Endodermal cell (in vitro differentiated cells): Measurements from ENCODE around the gene ENGASE. TPM values are rescaled to one million over a fixed set of nuclear protein-coding genes. Genes with fewer than 3 reads are reported as not detected.

Experiments
- DNase-seq: peaks from one replicate; pipeline ENCODE4 v3.0.0-alpha.2; 2017
- H3K27ac ChIP-seq: 2 replicates; pipeline ENCODE4 v1.5.1; 2013; ENCODE audit warnings: mild to moderate bottlenecking, low read depth, low read length, moderate library complexity
- H3K27me3 ChIP-seq: 2 replicates; pipeline ENCODE4 v1.6.1; 2013; ENCODE audit warnings: mild to moderate bottlenecking, low read length, moderate library complexity; ENCODE audit not compliant: insufficient read depth, control insufficient read depth, poor library complexity, severe bottlenecking
- H3K36me3 ChIP-seq: 2 replicates; pipeline ENCODE4 v1.7.0; 2013; ENCODE audit warnings: mild to moderate bottlenecking, low read length, moderate library complexity; ENCODE audit not compliant: control insufficient read depth, insufficient read depth
- H3K4me1 ChIP-seq: one replicate; pipeline ENCODE4 v1.7.0; 2013; ENCODE audit warnings: low read length; ENCODE audit not compliant: control insufficient read depth, insufficient read depth
- H3K4me3 ChIP-seq: 2 replicates; pipeline ENCODE4 v1.5.1; 2013; ENCODE audit warnings: mild to moderate bottlenecking, low read length, moderate library complexity
- H3K9ac ChIP-seq: 2 replicates; pipeline ENCODE4 v1.6.1; 2013; ENCODE audit warnings: mild to moderate bottlenecking, low read length, moderate library complexity; ENCODE audit not compliant: poor library complexity, severe bottlenecking; ENCODE audit errors: extremely low read depth
- H3K9me3 ChIP-seq: 2 replicates; pipeline ENCODE4 v1.6.1; 2013; ENCODE audit warnings: mild to moderate bottlenecking, low read length, moderate library complexity; ENCODE audit not compliant: control insufficient read depth
- H3K27ac Mint-ChIP-seq: 2 replicates; pipeline ENCODE4 v1.8.0; 2020; ENCODE audit warnings: mixed read lengths
- H3K27me3 Mint-ChIP-seq: 2 replicates; pipeline ENCODE4 v1.8.0; 2021; ENCODE audit warnings: mild to moderate bottlenecking, mixed read lengths; ENCODE audit not compliant: insufficient read depth
- H3K36me3 Mint-ChIP-seq: 2 replicates; pipeline ENCODE4 v1.8.0; 2020; ENCODE audit warnings: low read depth, mixed read lengths
- H3K4me1 Mint-ChIP-seq: 2 replicates; pipeline ENCODE4 v1.8.0; 2020; ENCODE audit warnings: mixed read lengths
- H3K4me3 Mint-ChIP-seq: 2 replicates; pipeline ENCODE4 v1.8.0; 2020; ENCODE audit warnings: mild to moderate bottlenecking, moderate library complexity, mixed read lengths
- H3K9me3 Mint-ChIP-seq: 2 replicates; pipeline ENCODE4 v1.8.0; 2020; ENCODE audit warnings: mild to moderate bottlenecking, mixed read lengths
- WGBS, 2 experiments: methylation state at CpG; one replicate each; pipeline versions ENCODE4 v1.1.5 to v1.1.7; 2013; ENCODE audit warnings: missing lambda C conversion rate in 2 of 2, mixed read lengths in 1 of 2; ENCODE audit not compliant: insufficient coverage in 1 of 2, insufficient read length in 1 of 2; 5-methylcytosine and 5-hydroxymethylcytosine counted together
- total RNA-seq, 2 donors: library from RNA; stranded (reverse); fragmentation: NEBNext Ultra II Directional in 1 of 2; extraction: Animal tissue kit (Norgen Biotek cat#: 25700) in 1 of 2; gene quantifications; 2 replicates in 1 of 2; 3 replicates in 1 of 2; pipeline ENCODE4 v1.2.1, GENCODE V29; 2021
- TF ChIP-seq, protein P1 (sequence below): fragments of 200-600 bp; sonication (generic); conservative IDR thresholded peaks from 2 replicates; pipeline ENCODE4 v1.5.0; 2021; ENCODE audit warnings: antibody characterized with exemption, mild to moderate bottlenecking

Gene ENGASE
- total RNA-seq, 2 donors from 2014 or later: 40.8 to 42.0 TPM

DNA sequence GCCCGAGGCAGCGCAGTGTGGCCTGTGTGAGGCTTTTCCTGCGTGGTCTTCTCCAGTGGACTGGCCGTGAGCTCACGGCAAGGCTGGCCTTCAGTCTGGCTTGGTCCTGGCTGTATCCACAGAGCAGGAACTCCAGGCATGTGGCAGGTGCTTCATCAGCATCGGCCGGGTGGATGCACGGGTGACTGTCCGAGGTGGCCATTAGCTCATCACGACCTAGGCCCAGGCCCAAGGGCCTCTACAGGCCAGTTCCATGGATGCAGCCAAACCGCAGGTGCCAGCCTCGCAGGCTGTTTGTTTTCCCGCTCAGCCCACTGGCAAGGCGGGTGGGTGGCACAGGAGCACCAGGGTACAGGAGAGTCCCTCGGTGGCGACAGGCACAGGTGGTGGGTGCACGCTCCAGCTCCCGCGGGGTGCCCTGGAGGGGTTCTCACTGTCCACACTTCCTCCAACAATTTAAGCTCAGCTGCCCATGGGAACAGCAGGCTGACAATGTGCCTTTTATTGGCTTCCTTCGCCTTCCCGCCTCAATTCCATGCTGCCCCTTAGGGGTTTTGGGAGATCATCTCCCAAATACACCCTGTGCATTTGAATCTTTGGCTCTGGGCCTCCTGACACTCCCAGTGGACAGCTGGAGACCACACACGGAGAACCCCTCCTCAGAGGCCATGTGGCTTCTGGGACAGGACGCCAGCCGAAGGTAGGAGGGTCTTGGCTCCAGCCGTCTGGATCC is 33.0 kb downstream of the ENGASE start:
- no peak overlapping the region for H3K4me3 Mint-ChIP-seq
- TF ChIP-seq, protein P1, sequence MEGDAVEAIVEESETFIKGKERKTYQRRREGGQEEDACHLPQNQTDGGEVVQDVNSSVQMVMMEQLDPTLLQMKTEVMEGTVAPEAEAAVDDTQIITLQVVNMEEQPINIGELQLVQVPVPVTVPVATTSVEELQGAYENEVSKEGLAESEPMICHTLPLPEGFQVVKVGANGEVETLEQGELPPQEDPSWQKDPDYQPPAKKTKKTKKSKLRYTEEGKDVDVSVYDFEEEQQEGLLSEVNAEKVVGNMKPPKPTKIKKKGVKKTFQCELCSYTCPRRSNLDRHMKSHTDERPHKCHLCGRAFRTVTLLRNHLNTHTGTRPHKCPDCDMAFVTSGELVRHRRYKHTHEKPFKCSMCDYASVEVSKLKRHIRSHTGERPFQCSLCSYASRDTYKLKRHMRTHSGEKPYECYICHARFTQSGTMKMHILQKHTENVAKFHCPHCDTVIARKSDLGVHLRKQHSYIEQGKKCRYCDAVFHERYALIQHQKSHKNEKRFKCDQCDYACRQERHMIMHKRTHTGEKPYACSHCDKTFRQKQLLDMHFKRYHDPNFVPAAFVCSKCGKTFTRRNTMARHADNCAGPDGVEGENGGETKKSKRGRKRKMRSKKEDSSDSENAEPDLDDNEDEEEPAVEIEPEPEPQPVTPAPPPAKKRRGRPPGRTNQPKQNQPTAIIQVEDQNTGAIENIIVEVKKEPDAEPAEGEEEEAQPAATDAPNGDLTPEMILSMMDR: no peak
- no peaks in the 10 kb centered on the region for H3K36me3 ChIP-seq
- H3K4me1 Mint-ChIP-seq: no peaks in the 10 kb centered on the region
- H3K4me1 ChIP-seq: no peaks in the 10 kb centered on the region
- H3K27ac ChIP-seq: no peak overlapping the region
- 91 to 95% methylated on average over 14 to 25 of the region's 25 CpGs for WGBS, 2 experiments
- H3K9me3 Mint-ChIP-seq: no peaks in the 10 kb centered on the region
- no peaks in the 10 kb centered on the region for H3K36me3 Mint-ChIP-seq
- H3K4me3 ChIP-seq: no peak overlapping the region
- no peak overlapping the region for H3K9ac ChIP-seq
- DNase-seq: no peak
- no peaks in the 10 kb centered on the region for H3K27me3 Mint-ChIP-seq
- no peaks in the 10 kb centered on the region for H3K9me3 ChIP-seq
- H3K27me3 ChIP-seq: no peaks in the 10 kb centered on the region
- H3K27ac Mint-ChIP-seq: no peak overlapping the region

DNA sequence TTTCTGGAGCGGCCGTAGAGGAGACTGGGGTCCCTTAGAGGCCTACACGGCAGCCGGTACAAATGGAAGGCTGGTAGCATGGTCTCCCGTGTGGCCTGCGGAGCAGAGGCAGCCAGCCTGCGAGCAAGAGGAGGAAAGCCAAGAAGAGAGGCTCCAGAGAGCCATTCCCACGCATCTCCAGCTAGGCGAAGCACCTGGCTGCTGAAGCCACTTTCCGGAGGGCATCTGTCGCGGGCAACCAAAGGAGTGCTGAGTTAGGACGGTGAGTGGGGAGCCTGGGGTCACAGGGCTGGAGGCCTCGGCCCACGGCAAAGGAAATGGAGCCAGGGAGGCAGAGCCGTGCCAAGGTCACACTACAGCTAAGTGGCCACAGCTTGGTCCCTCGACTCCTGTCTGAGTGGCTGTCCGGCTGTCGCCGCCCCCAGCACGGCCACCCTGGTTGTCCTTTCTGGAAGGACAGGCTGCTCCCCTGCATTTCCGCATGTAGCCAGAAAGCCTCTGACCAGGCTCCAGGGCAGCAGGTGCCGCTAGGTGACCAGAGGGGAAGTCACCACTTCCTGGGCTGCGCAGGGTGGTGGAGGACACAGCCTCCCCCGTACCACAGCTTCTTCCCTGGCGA is 33.7 kb downstream of the ENGASE start:
- DNase-seq: no peak
- no peaks in the 10 kb centered on the region for H3K9me3 ChIP-seq
- TF ChIP-seq, protein P1: no peak
- H3K4me3 Mint-ChIP-seq: no peak overlapping the region
- no peak overlapping the region for H3K9ac ChIP-seq
- no peaks in the 10 kb centered on the region for H3K4me1 ChIP-seq
- no peaks in the 10 kb centered on the region for H3K27me3 Mint-ChIP-seq
- no peaks in the 10 kb centered on the region for H3K36me3 ChIP-seq
- H3K9me3 Mint-ChIP-seq: no peaks in the 10 kb centered on the region
- H3K4me3 ChIP-seq: no peak overlapping the region
- 88 to 90% methylated on average over 16 to 26 of the region's 26 CpGs for WGBS, 2 experiments
- no peak overlapping the region for H3K27ac Mint-ChIP-seq
- H3K36me3 Mint-ChIP-seq: no peaks in the 10 kb centered on the region
- H3K4me1 Mint-ChIP-seq: no peaks in the 10 kb centered on the region
- no peaks in the 10 kb centered on the region for H3K27me3 ChIP-seq
- no peak overlapping the region for H3K27ac ChIP-seq

DNA sequence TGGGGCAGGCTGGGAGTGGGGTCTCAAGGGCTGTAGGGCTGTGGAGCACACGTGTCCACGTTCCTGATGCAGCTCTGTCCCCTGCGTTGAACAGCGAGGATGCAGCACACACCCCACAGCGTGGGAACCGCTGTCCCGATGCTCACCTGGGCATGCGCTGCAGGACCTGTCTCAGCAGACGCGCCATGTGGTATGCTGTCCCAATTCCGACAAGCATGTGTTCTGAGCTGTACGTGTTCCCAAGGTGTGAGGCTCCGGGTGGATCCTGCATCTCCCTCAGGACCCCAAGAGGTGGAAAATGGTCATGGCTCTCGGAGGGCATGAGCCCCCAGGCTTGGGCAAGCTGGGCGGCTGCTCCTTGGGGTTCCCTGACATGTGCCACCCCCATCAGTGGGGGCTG is 34.2 kb downstream of the ENGASE start:
- DNase-seq: no peak
- Histone ChIP-seq H3K9ac (no peak overlapping the region), H3K4me1 (no peaks in the 10 kb centered on the region), H3K27ac (no peak overlapping the region), H3K9me3 (no peaks in the 10 kb centered on the region), H3K4me3 (no peak overlapping the region), H3K36me3 (no peaks in the 10 kb centered on the region), H3K27me3 (no peaks in the 10 kb centered on the region)
- no peak overlapping the region for H3K27ac Mint-ChIP-seq
- no peaks in the 10 kb centered on the region for H3K9me3 Mint-ChIP-seq
- H3K36me3 Mint-ChIP-seq: no peaks in the 10 kb centered on the region
- no peaks in the 10 kb centered on the region for H3K4me1 Mint-ChIP-seq
- TF ChIP-seq, protein P1: no peak
- 86 to 89% methylated on average over 14 to 15 of the region's 15 CpGs for WGBS, 2 experiments
- no peaks in the 10 kb centered on the region for H3K27me3 Mint-ChIP-seq
- no peak overlapping the region for H3K4me3 Mint-ChIP-seq
